ENCODE data around the gene CRISP1. TPM values are rescaled to one million over a fixed set of nuclear protein-coding genes. Genes with fewer than 3 reads are reported as not detected.

The CRISP1 gene
- total and polyA plus RNA-seq, 2 of the 4 experiments (the other 2 are of a cell fraction), result not detected

DNA sequence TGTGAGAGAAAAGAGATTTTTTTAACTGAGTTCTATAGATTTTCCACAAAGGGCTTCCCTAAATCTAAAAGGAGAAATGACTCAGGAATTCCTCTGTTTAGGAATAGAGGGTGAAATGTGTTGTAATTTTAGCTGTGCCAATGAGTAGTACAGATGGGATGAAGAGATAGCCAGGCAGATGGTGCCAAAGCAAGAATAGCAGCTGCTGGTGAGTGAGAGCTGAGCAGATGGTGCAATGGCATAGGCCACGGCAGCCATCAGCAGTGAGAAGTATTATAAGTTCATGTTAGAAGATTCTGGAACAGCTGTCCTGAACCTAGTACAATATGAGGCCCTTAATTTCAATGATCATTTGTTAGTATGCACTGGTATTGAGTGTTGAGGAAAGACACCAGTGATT lies 40.2 kb upstream of the CRISP1 start:
- H4K5ac ChIP-seq (ENCODE audit: low read depth, low read length), result no peak overlapping the region
- WGBS, 2 experiments (ENCODE audit: extremely low coverage in 2 of 2, insufficient read length in 1 of 2), result 0% methylated on average over 1 of the region's 1 CpG; no CpG with 5 or more reads in 1 of the 2 experiments
- no peak overlapping the region for H3K9ac ChIP-seq (ENCODE audit: low read depth, low read length)
- H2BK120ac ChIP-seq (ENCODE audit: low read depth, low read length), result no peak overlapping the region
- H2AK5ac ChIP-seq (ENCODE audit: low read depth, low read length), result no peak overlapping the region
- CTCF ChIA-PET, result interaction anchor here (0.6 kb wide), 1 partner anchor 374 kb away, joined by 3 read pairs; no protein-coding TSS in a partner anchor
- H3K4me2 ChIP-seq (ENCODE audit: low read depth, low read length), result no peak overlapping the region
- intact Hi-C loops (cut with micrococcal nuclease) (no loop called here), in situ Hi-C loops (cut with MboI; ENCODE audit: low sequenced_read_pairs) (no loop called here), dilution Hi-C loops (cut with HindIII; ENCODE audit: low sequenced_read_pairs, unreplicated experiment) (no loop called here)
- H3K79me1 ChIP-seq (ENCODE audit: low read depth in 1 of 2, low read length in 2 of 2), result no peaks in the 10 kb centered on the region
- no peak overlapping the region for H2BK15ac ChIP-seq (ENCODE audit: low read depth, low read length)
- H3K23ac ChIP-seq (ENCODE audit: low read depth, low read length), result no peak overlapping the region
- no peak overlapping the region for H2BK20ac ChIP-seq (ENCODE audit: low read depth, low read length)
- H3K27me3 ChIP-seq (ENCODE audit: control insufficient read depth, insufficient read depth, low read length), result no peaks in the 10 kb centered on the region
- POLR2A ChIA-PET (ENCODE audit: unreplicated experiment), result no interaction called here
- no peak overlapping the region for H2AFZ ChIP-seq (replicated peaks; ENCODE audit: low read length, poor library complexity)
- H3K14ac ChIP-seq (replicated peaks; ENCODE audit: low read depth, low read length), result no peak overlapping the region
- DNase-seq, result no peak
- no peak overlapping the region for H4K91ac ChIP-seq (ENCODE audit: insufficient read depth, low read depth, low read length)
- H3K9me1 ChIP-seq (ENCODE audit: insufficient read depth, low read length), result no peaks in the 10 kb centered on the region
- H3K56ac ChIP-seq (ENCODE audit: extremely low read depth, insufficient read depth, low read length), result no peak overlapping the region
- no peak for TF ChIP-seq MXI1 (IDR thresholded peaks at IDR 0.05; ENCODE audit: borderline replicate concordance, low read depth, low read length)
- TF ChIP-seq MAFK (IDR thresholded peaks at IDR 0.05; ENCODE audit: low read depth, low read length), result no peak
- no peak overlapping the region for H2AK9ac ChIP-seq (replicated peaks; ENCODE audit: low read depth, low read length, poor library complexity)
- H4K20me1 ChIP-seq (ENCODE audit: insufficient read depth, low read length), result no peaks in the 10 kb centered on the region
- no peaks in the 10 kb centered on the region for H3K9me3 ChIP-seq (ENCODE audit: control insufficient read depth, insufficient read depth, low read length)
- H4K8ac ChIP-seq (ENCODE audit: low read depth in 2 of 2, low read length in 2 of 2), result no peak overlapping the region
- BruUV-seq (replicated peaks), result no TSS peak
- no peak overlapping the region for H3K27ac ChIP-seq (ENCODE audit: insufficient read depth, low read length)
- no peak overlapping the region for H3K4ac ChIP-seq (ENCODE audit: low read depth, low read length)
- H3K4me1 ChIP-seq (ENCODE audit: control insufficient read depth, insufficient read depth, low read length), result no peaks in the 10 kb centered on the region
- H3K4me3 ChIP-seq (ENCODE audit: insufficient read depth, low read depth, low read length), result no peak overlapping the region
- ATAC-seq (ENCODE audit: low read depth), result no peak
- H2BK5ac ChIP-seq (ENCODE audit: low read depth, low read length, poor library complexity, severe bottlenecking), result no peak overlapping the region
- no peak overlapping the region for H3K18ac ChIP-seq (ENCODE audit: low read depth, low read length)
- H3K36me3 ChIP-seq (ENCODE audit: control insufficient read depth, insufficient read depth, low read length), result no peaks in the 10 kb centered on the region

Measured in IMR-90 (cell line).